Cardiac muscle cell (in vitro differentiated cells and primary cell): ENCODE data around the gene MED13L. TPM values are rescaled to one million over a fixed set of nuclear protein-coding genes. Genes with fewer than 3 reads are reported as not detected.

ENCODE experiments used
- DNase-seq, 2 donors: peaks; one replicate each; pipeline versions ENCODE4 v3.0.0 to v3.0.0-alpha.2; 2010 to 2017; ENCODE audit warnings: low read depth in 1 of 2, low spot score in 1 of 2
- H3K27ac ChIP-seq: fragments of 200-600 bp; sonication (generic); 2 replicates; pipeline ENCODE4 v1.5.1; 2016
- H3K27me3 ChIP-seq: fragments of 200-600 bp; sonication (generic); 2 replicates; pipeline ENCODE4 v1.6.0; 2016; ENCODE audit warnings: control low read depth
- H3K36me3 ChIP-seq: fragments of 200-600 bp; sonication (generic); 2 replicates; pipeline ENCODE4 v1.5.1; 2016; ENCODE audit warnings: control low read depth
- H3K4me1 ChIP-seq: fragments of 200-600 bp; sonication (generic); 2 replicates; pipeline ENCODE4 v1.8.1; 2017; ENCODE audit warnings: low read depth, mild to moderate bottlenecking, mixed run types
- H3K4me3 ChIP-seq: fragments of 200-600 bp; sonication (generic); 2 replicates; pipeline ENCODE4 v1.5.1; 2016; ENCODE audit warnings: mild to moderate bottlenecking
- H3K9me3 ChIP-seq: fragments of 200-600 bp; sonication (generic); 2 replicates; pipeline ENCODE4 v1.5.1; 2017; ENCODE audit warnings: low read depth, mild to moderate bottlenecking, control low read depth
- polyA plus RNA-seq: library from polyadenylated mRNA; unstranded; fragments of >200 nt; fragmentation: Nextera tagmentation; extraction: Ambion mirVana; gene quantifications from 2 replicates; pipeline ENCODE4 v1.2.1, GENCODE V29; 2016
- total RNA-seq: library from RNA; depleted of rRNA; stranded (reverse); fragments of >200 nt; gene quantifications from 2 replicates; pipeline ENCODE4 v1.2.3, GENCODE V29; 2016
- TF ChIP-seq, protein P1 (sequence below): IDR thresholded peaks from 2 replicates; pipeline ENCODE4 v1.5.1; 2012; ENCODE audit warnings: low read depth, mild to moderate bottlenecking, low read length

The MED13L gene
- total and polyA plus RNA-seq, 2 experiments from 2014 or later, result 31.3 to 94.3 TPM

GRCh38 chr12:115960868-115961802 is 316.4 kb downstream of the MED13L start:
- Histone ChIP-seq H3K4me1 (no peaks in the 10 kb centered on the region), H3K27ac (no peak overlapping the region), H3K27me3 (no peaks in the 10 kb centered on the region), H3K9me3 (no peaks in the 10 kb centered on the region), H3K36me3 (peaks cover 44% of the 10 kb centered on the region), H3K4me3 (no peak overlapping the region)
- DNase-seq, result no peak
- TF ChIP-seq, protein P1, sequence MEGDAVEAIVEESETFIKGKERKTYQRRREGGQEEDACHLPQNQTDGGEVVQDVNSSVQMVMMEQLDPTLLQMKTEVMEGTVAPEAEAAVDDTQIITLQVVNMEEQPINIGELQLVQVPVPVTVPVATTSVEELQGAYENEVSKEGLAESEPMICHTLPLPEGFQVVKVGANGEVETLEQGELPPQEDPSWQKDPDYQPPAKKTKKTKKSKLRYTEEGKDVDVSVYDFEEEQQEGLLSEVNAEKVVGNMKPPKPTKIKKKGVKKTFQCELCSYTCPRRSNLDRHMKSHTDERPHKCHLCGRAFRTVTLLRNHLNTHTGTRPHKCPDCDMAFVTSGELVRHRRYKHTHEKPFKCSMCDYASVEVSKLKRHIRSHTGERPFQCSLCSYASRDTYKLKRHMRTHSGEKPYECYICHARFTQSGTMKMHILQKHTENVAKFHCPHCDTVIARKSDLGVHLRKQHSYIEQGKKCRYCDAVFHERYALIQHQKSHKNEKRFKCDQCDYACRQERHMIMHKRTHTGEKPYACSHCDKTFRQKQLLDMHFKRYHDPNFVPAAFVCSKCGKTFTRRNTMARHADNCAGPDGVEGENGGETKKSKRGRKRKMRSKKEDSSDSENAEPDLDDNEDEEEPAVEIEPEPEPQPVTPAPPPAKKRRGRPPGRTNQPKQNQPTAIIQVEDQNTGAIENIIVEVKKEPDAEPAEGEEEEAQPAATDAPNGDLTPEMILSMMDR, result no peak

DNA sequence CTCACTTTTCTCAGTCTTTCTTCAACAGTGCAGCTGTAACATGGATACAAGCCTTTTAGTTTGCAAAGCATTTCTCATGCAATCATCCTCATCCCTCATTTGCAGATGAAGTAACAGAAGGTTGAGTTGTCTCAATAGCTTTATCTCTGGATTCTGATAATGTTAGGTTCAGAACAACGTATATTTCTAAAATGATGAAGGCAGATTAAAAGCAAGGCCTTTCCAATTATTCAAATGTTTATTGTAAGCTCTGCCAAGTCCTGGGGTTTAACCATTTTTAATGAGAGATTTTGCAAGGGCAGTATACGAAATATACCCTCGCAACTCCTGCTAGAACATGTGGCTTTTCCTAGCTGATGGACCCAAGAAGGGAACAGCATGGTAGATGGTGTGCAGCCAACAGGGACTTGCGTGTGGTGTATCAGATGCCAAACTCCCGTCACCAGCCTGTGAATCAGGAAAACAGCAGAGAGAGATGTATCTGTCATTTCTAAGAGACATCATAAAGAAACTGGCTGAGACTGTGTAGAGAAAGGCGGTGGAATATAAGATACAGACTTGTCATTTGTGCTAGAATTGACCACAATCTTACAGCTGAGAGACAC is 319.7 kb downstream of the MED13L start:
- peaks cover 7% of the 10 kb centered on the region for H3K4me1 ChIP-seq
- DNase-seq, result no peak
- TF ChIP-seq, protein P1, result no peak
- no peaks in the 10 kb centered on the region for H3K9me3 ChIP-seq
- H3K27me3 ChIP-seq, result no peaks in the 10 kb centered on the region
- H3K36me3 ChIP-seq, result peaks cover 15% of the 10 kb centered on the region
- no peak overlapping the region for H3K27ac ChIP-seq
- no peak overlapping the region for H3K4me3 ChIP-seq

GRCh38 chr12:115956659-115957058 is 320.8 kb downstream of the MED13L start:
- Histone ChIP-seq H3K36me3 (peaks cover 13% of the 10 kb centered on the region), H3K4me3 (no peak overlapping the region), H3K9me3 (no peaks in the 10 kb centered on the region), H3K27me3 (no peaks in the 10 kb centered on the region), H3K27ac (no peak overlapping the region), H3K4me1 (peaks cover 7% of the 10 kb centered on the region)
- no peak for DNase-seq
- TF ChIP-seq, protein P1, result no peak

- Histone ChIP-seq H3K27me3 (no peaks in the 10 kb centered on the region), H3K27ac (no peak overlapping the region), H3K9me3 (no peaks in the 10 kb centered on the region), H3K4me1 (peaks cover 7% of the 10 kb centered on the region), H3K4me3 (no peak overlapping the region), H3K36me3 (peaks cover 13% of the 10 kb centered on the region)
- TF ChIP-seq, protein P1, result no peak
- DNase-seq, result no peak
These were observed 321.3 kb downstream of the MED13L start for GRCh38 chr12:115956236-115956635.

GRCh38 chr12:115953450-115953849 is 324.0 kb downstream of the MED13L start:
- Histone ChIP-seq H3K27me3 (no peaks in the 10 kb centered on the region), H3K4me3 (no peak overlapping the region), H3K27ac (no peak overlapping the region), H3K9me3 (no peaks in the 10 kb centered on the region), H3K36me3 (no peaks in the 10 kb centered on the region), H3K4me1 (peaks cover 7% of the 10 kb centered on the region)
- TF ChIP-seq, protein P1, result no peak
- no peak for DNase-seq
